ENCODE data around the gene NAT8L.

Gene NAT8L

GRCh38 chr4:2075987-2076907 lies 17.1 kb downstream of the NAT8L start:
- DNase-seq (ENCODE audit: low read depth) = no peak

GRCh38 chr4:2076908-2077536 lies 17.9 kb downstream of the NAT8L start:
- no peak for DNase-seq (ENCODE audit: low read depth)

- DNase-seq (ENCODE audit: low read depth) = no peak
Observed at GRCh38 chr4:2077537-2078460, 18.7 kb downstream of the NAT8L start.

GRCh38 chr4:2078584-2078983 lies 19.5 kb downstream of the NAT8L start:
- no peak for DNase-seq (ENCODE audit: low read depth)

GRCh38 chr4:2079006-2079405 lies 19.9 kb downstream of the NAT8L start:
- DNase-seq (ENCODE audit: low read depth) = no peak

GRCh38 chr4:2079926-2080325 lies 20.8 kb downstream of the NAT8L start:
- DNase-seq (ENCODE audit: low read depth) = no peak

GRCh38 chr4:2080429-2081300 lies 21.5 kb downstream of the NAT8L start:
- no peak for DNase-seq (ENCODE audit: low read depth)

GRCh38 chr4:2081540-2081939 lies 22.4 kb downstream of the NAT8L start:
- DNase-seq (ENCODE audit: low read depth) = no peak

GRCh38 chr4:2082118-2082517 lies 23.0 kb downstream of the NAT8L start:
- no peak for DNase-seq (ENCODE audit: low read depth)

GRCh38 chr4:2082627-2083026 lies 23.5 kb downstream of the NAT8L start:
- DNase-seq (ENCODE audit: low read depth) = no peak

- no peak for DNase-seq (ENCODE audit: low read depth)
Observed at GRCh38 chr4:2083116-2083825, 24.1 kb downstream of the NAT8L start.

- DNase-seq (ENCODE audit: low read depth) = no peak
Observed at GRCh38 chr4:2083826-2084160, 24.7 kb downstream of the NAT8L start.

GRCh38 chr4:2084316-2084715 lies 25.2 kb downstream of the NAT8L start:
- DNase-seq (ENCODE audit: low read depth) = no peak

- DNase-seq (ENCODE audit: low read depth) = no peak
Observed at GRCh38 chr4:2085496-2085901, 26.4 kb downstream of the NAT8L start.

- no peak for DNase-seq (ENCODE audit: low read depth)
Observed at GRCh38 chr4:2087170-2087569, 28.0 kb downstream of the NAT8L start.

- DNase-seq (ENCODE audit: low read depth) = no peak
Observed at GRCh38 chr4:2089222-2089621, 30.1 kb downstream of the NAT8L start.

- DNase-seq (ENCODE audit: low read depth) = no peak
Observed at GRCh38 chr4:2090642-2091041, 31.5 kb downstream of the NAT8L start.

GRCh38 chr4:2091990-2092668 lies 33.0 kb downstream of the NAT8L start:
- no peak for DNase-seq (ENCODE audit: low read depth)

GRCh38 chr4:2092669-2093053 lies 33.5 kb downstream of the NAT8L start:
- no peak for DNase-seq (ENCODE audit: low read depth)

GRCh38 chr4:2093265-2093664 lies 34.1 kb downstream of the NAT8L start:
- no peak for DNase-seq (ENCODE audit: low read depth)
